HEK293T (cell line): ENCODE data around the gene ARHGAP30.

ENCODE experiments used
- CTCF ChIA-PET: fragments of 350-600 bp; formaldehyde crosslinking; extraction: SDS; loops from one replicate; lab custom pipeline; 2021; ENCODE audit warnings: antibody characterized with exemption, inconsistent platforms; lab: Yijun Ruan, JAX
- POLR2A ChIA-PET: fragments of 350-600 bp; formaldehyde crosslinking; extraction: SDS; loops from one replicate; lab custom pipeline; 2020; ENCODE audit warnings: antibody characterized with exemption, inconsistent platforms; lab: Yijun Ruan, JAX
- DNase-seq: peaks from one replicate; pipeline ENCODE4 v3.0.0; 2012; ENCODE audit warnings: mixed read lengths; ENCODE audit errors: extremely low spot score
- ARNT ChIP-seq: fragments of 450-650 bp; IDR thresholded peaks from 2 replicates; pipeline ENCODE4 v1.6.1; 2017; ENCODE audit warnings: mild to moderate bottlenecking
- BHLHE40 ChIP-seq: fragments of 450-650 bp; IDR thresholded peaks from 2 replicates; pipeline ENCODE4 v1.6.1; 2016; ENCODE audit warnings: mild to moderate bottlenecking, moderate library complexity, borderline replicate concordance
- CTBP1 ChIP-seq: fragments of 450-650 bp; IDR thresholded peaks from 2 replicates; pipeline ENCODE4 v1.6.1; 2016; ENCODE audit warnings: borderline replicate concordance
- ELF4 ChIP-seq: fragments of 450-650 bp; IDR thresholded peaks from 2 replicates; pipeline ENCODE4 v1.6.1; 2017; ENCODE audit warnings: antibody characterized with exemption
- FOXA1 ChIP-seq: fragments of 450-650 bp; IDR thresholded peaks from 2 replicates; pipeline ENCODE4 v1.6.1; 2016; ENCODE audit warnings: mild to moderate bottlenecking
- FOXK2 ChIP-seq: fragments of 450-650 bp; IDR thresholded peaks from 2 replicates; pipeline ENCODE4 v1.6.1; 2016; ENCODE audit warnings: mild to moderate bottlenecking
- FOXM1 ChIP-seq: fragments of 450-650 bp; IDR thresholded peaks from 2 replicates; pipeline ENCODE4 v1.6.1; 2017; ENCODE audit warnings: mild to moderate bottlenecking, borderline replicate concordance
- HDGF ChIP-seq: fragments of 450-650 bp; IDR thresholded peaks from 2 replicates; pipeline ENCODE4 v1.6.1; 2017; ENCODE audit warnings: antibody characterized with exemption, borderline replicate concordance
- L3MBTL2 ChIP-seq: fragments of 450-650 bp; conservative IDR thresholded peaks from 2 replicates; pipeline ENCODE4 v1.6.1; 2016; ENCODE audit warnings: mild to moderate bottlenecking
- LEF1 ChIP-seq: fragments of 450-650 bp; IDR thresholded peaks from 2 replicates; pipeline ENCODE4 v1.6.1; 2017; ENCODE audit warnings: mild to moderate bottlenecking, borderline replicate concordance
- NFRKB ChIP-seq: fragments of 450-650 bp; IDR thresholded peaks from 2 replicates; pipeline ENCODE4 v1.6.1; 2016; ENCODE audit warnings: mild to moderate bottlenecking, moderate library complexity
- SP1 ChIP-seq: fragments of 450-650 bp; IDR thresholded peaks from 2 replicates; pipeline ENCODE4 v1.6.1; 2017
- SUZ12 ChIP-seq: fragments of 450-650 bp; IDR thresholded peaks from 2 replicates; pipeline ENCODE4 v1.6.1; 2016; ENCODE audit warnings: mild to moderate bottlenecking
- TARDBP ChIP-seq: fragments of 450-650 bp; IDR thresholded peaks from 2 replicates; pipeline ENCODE4 v1.6.1; 2016
- ZNF384 ChIP-seq: fragments of 450-650 bp; IDR thresholded peaks from 2 replicates; pipeline ENCODE4 v1.6.1; 2016
- TF ChIP-seq, protein P1 (sequence below): fragments of 450-650 bp; IDR thresholded peaks from 2 replicates; pipeline ENCODE4 v1.6.1; 2016

ARHGAP30 gene

GRCh38 chr1:161081519-161081918 lies 11.8 kb upstream of the ARHGAP30 start:
- TF ChIP-seq FOXK2 (no peak), L3MBTL2 (no peak), ZNF384 (no peak), NFRKB (no peak), LEF1 (no peak), TARDBP (no peak), SUZ12 (no peak)
- TF ChIP-seq, protein P1, sequence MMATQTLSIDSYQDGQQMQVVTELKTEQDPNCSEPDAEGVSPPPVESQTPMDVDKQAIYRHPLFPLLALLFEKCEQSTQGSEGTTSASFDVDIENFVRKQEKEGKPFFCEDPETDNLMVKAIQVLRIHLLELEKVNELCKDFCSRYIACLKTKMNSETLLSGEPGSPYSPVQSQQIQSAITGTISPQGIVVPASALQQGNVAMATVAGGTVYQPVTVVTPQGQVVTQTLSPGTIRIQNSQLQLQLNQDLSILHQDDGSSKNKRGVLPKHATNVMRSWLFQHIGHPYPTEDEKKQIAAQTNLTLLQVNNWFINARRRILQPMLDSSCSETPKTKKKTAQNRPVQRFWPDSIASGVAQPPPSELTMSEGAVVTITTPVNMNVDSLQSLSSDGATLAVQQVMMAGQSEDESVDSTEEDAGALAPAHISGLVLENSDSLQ, result no peak
- POLR2A ChIA-PET, result no interaction called here
- CTCF ChIA-PET, result no interaction called here
- no peak for DNase-seq

- TF ChIP-seq FOXK2 (no peak), SP1 (no peak), CTBP1 (no peak), ELF4 (no peak), SUZ12 (no peak)
- ChIA-PET CTCF (no interaction called here), POLR2A (no interaction called here)
- no peak for DNase-seq
Observed at GRCh38 chr1:161080441-161081405, 11.0 kb upstream of the ARHGAP30 start.

- TF ChIP-seq FOXK2 (no peak), FOXM1 (no peak), NFRKB (no peak), CTBP1 (no peak), LEF1 (no peak), FOXA1 (no peak), SP1 (no peak), ELF4 (no peak), L3MBTL2 (no peak), ARNT (no peak), BHLHE40 (no peak), HDGF (no peak), SUZ12 (no peak), TARDBP (no peak)
- TF ChIP-seq, protein P1, result no peak
- POLR2A ChIA-PET, result no interaction called here
- CTCF ChIA-PET, result interaction anchor here (0.7 kb wide), 2 partner anchors 22 to 194 kb away, joined by 3 to 4 read pairs; no protein-coding TSS in a partner anchor
- DNase-seq, result no peak
Observed at GRCh38 chr1:161079436-161080110, 9.9 kb upstream of the ARHGAP30 start.

GRCh38 chr1:161077426-161077825 lies 7.7 kb upstream of the ARHGAP30 start:
- POLR2A ChIA-PET, result no interaction called here
- CTCF ChIA-PET, result no interaction called here
- DNase-seq, result no peak
- no peak for TF ChIP-seq HDGF
- TF ChIP-seq ARNT, result no peak
- TF ChIP-seq FOXK2, result no peak
- no peak for TF ChIP-seq L3MBTL2
- TF ChIP-seq ZNF384, result no peak
- TF ChIP-seq CTBP1, result no peak
- no peak for TF ChIP-seq ELF4
- TF ChIP-seq SP1, result no peak
- no peak for TF ChIP-seq SUZ12
- no peak for TF ChIP-seq NFRKB
- TF ChIP-seq FOXA1, result no peak
- TF ChIP-seq BHLHE40, result no peak
- TF ChIP-seq, protein P1, result no peak
- TF ChIP-seq FOXM1, result no peak

DNA sequence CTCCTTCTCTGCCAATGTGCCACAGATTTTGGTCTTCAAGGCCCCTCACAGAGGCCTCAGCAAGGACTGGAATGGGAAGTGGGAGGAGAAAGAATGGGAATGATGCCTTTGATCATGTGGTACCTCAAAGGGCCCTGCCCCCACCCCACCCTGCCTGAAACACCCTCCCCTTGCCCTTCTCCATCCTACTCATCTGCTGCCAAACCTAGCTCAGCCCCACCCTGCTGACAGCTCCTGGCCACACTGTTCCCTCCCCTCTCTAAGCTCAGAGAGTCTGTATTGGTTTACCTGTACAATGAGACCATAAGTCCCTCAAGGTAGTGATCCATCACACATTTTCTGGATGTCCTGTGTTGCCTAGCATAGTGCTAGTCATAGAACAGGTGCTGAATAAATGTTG lies 6.7 kb upstream of the ARHGAP30 start:
- no peak for DNase-seq
- TF ChIP-seq LEF1, result no peak
- TF ChIP-seq, protein P1, result no peak
- TF ChIP-seq ARNT, result no peak
- TF ChIP-seq SUZ12, result no peak
- TF ChIP-seq HDGF, result no peak
- TF ChIP-seq FOXK2, result no peak
- no peak for TF ChIP-seq SP1
- no peak for TF ChIP-seq ELF4
- no peak for TF ChIP-seq NFRKB
- no peak for TF ChIP-seq FOXM1
- CTCF ChIA-PET, result no interaction called here
- POLR2A ChIA-PET, result no interaction called here
